Spleen (tissue), 11 donors: ENCODE results near the gene CASP14. TPM values are rescaled to one million over a fixed set of nuclear protein-coding genes. Genes with fewer than 3 reads are reported as not detected.
A peak's percentile ranks its signal among the peaks of the same experiment; 100 is the strongest.

Experiments
- DNase-seq: peaks from one replicate; pipeline ENCODE4 v3.0.0-alpha.2; 2020
- H3K27ac ChIP-seq, 8 donors: fragments of 200-600 bp; sonication (generic) in 7 of 8; 1 replicate in 4 of 8; 2 replicates in 4 of 8; pipeline versions ENCODE4 v1.5.0 to v1.8.0; 2016 to 2021; ENCODE audit warnings: inconsistent platforms in 4 of 8, mild to moderate bottlenecking in 4 of 8, moderate library complexity in 1 of 8
- H3K27me3 ChIP-seq, 7 donors: fragments of 200-600 bp; sonication (generic) in 6 of 7; replicated peaks in 1 of 7; 1 replicate in 4 of 7; 2 replicates in 3 of 7; pipeline versions ENCODE4 v1.5.0 to v1.8.0; 2016 to 2021; ENCODE audit warnings: inconsistent platforms in 3 of 7, mild to moderate bottlenecking in 1 of 7
- H3K36me3 ChIP-seq, 6 donors: fragments of 200-600 bp; sonication (generic) in 5 of 6; 1 replicate in 4 of 6; 2 replicates in 2 of 6; pipeline versions ENCODE4 v1.5.0 to v1.8.0; 2016 to 2021; ENCODE audit warnings: inconsistent platforms in 2 of 6
- H3K4me1 ChIP-seq, 6 donors: fragments of 200-600 bp; sonication (generic) in 5 of 6; 1 replicate in 3 of 6; 2 replicates in 3 of 6; pipeline versions ENCODE4 v1.5.0 to v1.8.0; 2016 to 2021; ENCODE audit warnings: inconsistent platforms in 3 of 6
- H3K4me3 ChIP-seq, 8 donors: fragments of 200-600 bp; sonication (generic) in 7 of 8; 1 replicate in 4 of 8; 2 replicates in 4 of 8; pipeline versions ENCODE4 v1.5.0 to v1.8.0; 2016 to 2021; ENCODE audit warnings: inconsistent platforms in 4 of 8, mild to moderate bottlenecking in 4 of 8, moderate library complexity in 2 of 8
- H3K9me3 ChIP-seq, 8 donors: fragments of 200-600 bp; sonication (generic) in 7 of 8; 1 replicate in 4 of 8; 2 replicates in 4 of 8; pipeline versions ENCODE4 v1.5.0 to v1.8.0; 2016 to 2021; ENCODE audit warnings: inconsistent platforms in 4 of 8
- CTCF ChIP-seq, 11 experiments: fragments of 200-600 bp in 7 of 11; fragments of 450-650 bp in 4 of 11; sonication (generic) in 4 of 11; IDR thresholded peaks in 8 of 11; conservative IDR thresholded peaks in 3 of 11; 1 replicate in 7 of 11; 2 replicates in 4 of 11; pipeline versions ENCODE4 v1.4.0 to v1.8.0; 2016 to 2021; ENCODE audit warnings: antibody characterized with exemption in 11 of 11, inconsistent platforms in 4 of 11, mild to moderate bottlenecking in 1 of 11
- POLR2A ChIP-seq, 3 donors: fragments of 450-650 bp; IDR thresholded peaks; one replicate each; pipeline ENCODE4 v1.5.1; 2017; ENCODE audit warnings: antibody characterized with exemption in 3 of 3, mild to moderate bottlenecking in 1 of 3
- POLR2AphosphoS5 ChIP-seq, 3 donors: sonication (generic); formaldehyde crosslinking; IDR thresholded peaks; one replicate each; pipeline ENCODE4 v1.5.1; 2017; ENCODE audit warnings: antibody characterized with exemption in 3 of 3
- WGBS, 5 donors: extraction: QIAGEN DNeasy Blood & Tissue Kit in 3 of 5; methylation state at CpG; one replicate each; pipeline versions ENCODE4 v1.1.5 to v1.1.7; 2013 to 2018; 5-methylcytosine and 5-hydroxymethylcytosine counted together
- intact Hi-C: fragments of 100-400 bp; cut with DNase I; formaldehyde crosslinking; loops from one replicate; pipeline ENCODE4 v1.15.0; 2023; ENCODE audit warnings: low total_unique reads
- polyA plus RNA-seq, 3 donors: library from polyadenylated mRNA; stranded (reverse); fragments of 200-250 nt; gene quantifications; one replicate each; pipeline ENCODE4 v1.2.1, GENCODE V29; 2013
- total RNA-seq, 7 donors: library from RNA; depleted of rRNA in 3 of 7; stranded (reverse); fragments of >200 nt in 3 of 7; fragmentation: NEBNext Ultra II Directional in 4 of 7; extraction: Animal tissue kit (Norgen Biotek cat#: 25700) in 4 of 7; gene quantifications; one replicate each; pipeline versions ENCODE4 v1.1.0 to v1.2.1, GENCODE V29; 2016 to 2021
- donor health status: healthy with polysubstance abuse.
- donor health status: DM: no; HTN: no; CAD: no; lungs with moderate emphysema.
- donor health status: DM: no; HTN: no; CAD: no.
- donor health status: Bipolar disorder and iron deficiency.
- donor health status: healthy.
- donor health status: DM: no; HTN: no; CAD: no.
- donor health status: DM: yes; HTN: yes; CAD: no.

The CASP14 gene
- total and polyA plus RNA-seq, 10 donors, result not detected

GRCh38 chr19:15098460-15098859 lies 49.2 kb downstream of the CASP14 start:
- peaks cover 0 to 10% (median 0%) of the 10 kb centered on the region in 6 donors for H3K4me1 ChIP-seq
- intact Hi-C loops, result no loop called here
- WGBS, 5 donors, result 78 to 93% (median 90%) methylated on average over 10 of the region's 10 CpGs
- peaks cover 0 to 79% (median 5%) of the 10 kb centered on the region in 7 donors for H3K27me3 ChIP-seq
- DNase-seq, result no peak
- H3K36me3 ChIP-seq, result no peaks in the 10 kb centered on the region
- TF ChIP-seq CTCF (IDR thresholded peaks at IDR 0.05 in 8 of 11, conservative IDR thresholded peaks at IDR 0.05 in 3 of 11) (no peak), POLR2A (IDR thresholded peaks at IDR 0.05) (no peak), POLR2AphosphoS5 (IDR thresholded peaks at IDR 0.05) (no peak)
- no peak overlapping the region for H3K4me3 ChIP-seq
- H3K9me3 ChIP-seq, result peaks cover 0 to 20% (median 11%) of the 10 kb centered on the region in 8 donors
- no peak overlapping the region for H3K27ac ChIP-seq

- intact Hi-C loops, result no loop called here
- H3K4me1 ChIP-seq, result peaks cover 0 to 10% (median 0%) of the 10 kb centered on the region in 6 donors
- DNase-seq, result no peak
- H3K27me3 ChIP-seq, result peaks cover 0 to 79% (median 5%) of the 10 kb centered on the region in 7 donors
- H3K4me3 ChIP-seq, result no peak overlapping the region
- H3K27ac ChIP-seq, result no peak overlapping the region
- no peaks in the 10 kb centered on the region for H3K36me3 ChIP-seq
- no peak for TF ChIP-seq POLR2A (IDR thresholded peaks at IDR 0.05)
- no peak for TF ChIP-seq POLR2AphosphoS5 (IDR thresholded peaks at IDR 0.05)
- no peak for TF ChIP-seq CTCF (IDR thresholded peaks at IDR 0.05 in 8 of 11, conservative IDR thresholded peaks at IDR 0.05 in 3 of 11)
- H3K9me3 ChIP-seq, result peaks cover 0 to 26% (median 17%) of the 10 kb centered on the region in 8 donors
- WGBS, 5 donors, result 85 to 96% (median 94%) methylated on average over 3 of the region's 3 CpGs
These were observed 49.8 kb downstream of the CASP14 start for GRCh38 chr19:15099017-15099582.

GRCh38 chr19:15101479-15102082 lies 52.3 kb downstream of the CASP14 start:
- Histone ChIP-seq H3K4me1 (peaks cover 0 to 13% (median 0%) of the 10 kb centered on the region in 6 donors), H3K36me3 (no peaks in the 10 kb centered on the region), H3K27ac (no peak overlapping the region), H3K27me3 (peaks cover 0 to 73% (median 9%) of the 10 kb centered on the region in 7 donors), H3K4me3 (no peak overlapping the region), H3K9me3 (peaks cover 0 to 37% (median 28%) of the 10 kb centered on the region in 8 donors)
- peak; percentile 31 to 80 (median 69) for TF ChIP-seq CTCF (IDR thresholded peaks at IDR 0.05 in 8 of 11, conservative IDR thresholded peaks at IDR 0.05 in 3 of 11)
- no peak for TF ChIP-seq POLR2A (IDR thresholded peaks at IDR 0.05)
- TF ChIP-seq POLR2AphosphoS5 (IDR thresholded peaks at IDR 0.05), result peak in 1 of 3 donors; percentile 63
- no peak for DNase-seq
- WGBS, 5 donors, result 53 to 65% (median 61%) methylated on average over 3 of the region's 3 CpGs
- intact Hi-C loops, result no loop called here

GRCh38 chr19:15104003-15104402 lies 54.7 kb downstream of the CASP14 start:
- Histone ChIP-seq H3K9me3 (peaks cover 0 to 37% (median 28%) of the 10 kb centered on the region in 8 donors), H3K36me3 (peaks cover 0 to 2% (median 0%) of the 10 kb centered on the region in 6 donors), H3K4me1 (peaks cover 0 to 36% (median 11%) of the 10 kb centered on the region in 6 donors), H3K4me3 (no peak overlapping the region), H3K27me3 (peaks cover 0 to 77% (median 23%) of the 10 kb centered on the region in 7 donors), H3K27ac (no peak overlapping the region)
- WGBS, 5 donors, result 62 to 88% (median 83%) methylated on average over 1 of the region's 1 CpG
- no peak for DNase-seq
- no peak for TF ChIP-seq POLR2AphosphoS5 (IDR thresholded peaks at IDR 0.05)
- no peak for TF ChIP-seq CTCF (IDR thresholded peaks at IDR 0.05 in 8 of 11, conservative IDR thresholded peaks at IDR 0.05 in 3 of 11)
- no peak for TF ChIP-seq POLR2A (IDR thresholded peaks at IDR 0.05)
- intact Hi-C loops, result no loop called here
